Bone marrow (tissue), 2 donors: Measurements from ENCODE around the gene APOH.

Source experiments
- DNase-seq, 2 donors: peaks; one replicate each; lab custom pipeline; 2025; lab: John Stamatoyannopoulos, UW

The APOH gene

DNA sequence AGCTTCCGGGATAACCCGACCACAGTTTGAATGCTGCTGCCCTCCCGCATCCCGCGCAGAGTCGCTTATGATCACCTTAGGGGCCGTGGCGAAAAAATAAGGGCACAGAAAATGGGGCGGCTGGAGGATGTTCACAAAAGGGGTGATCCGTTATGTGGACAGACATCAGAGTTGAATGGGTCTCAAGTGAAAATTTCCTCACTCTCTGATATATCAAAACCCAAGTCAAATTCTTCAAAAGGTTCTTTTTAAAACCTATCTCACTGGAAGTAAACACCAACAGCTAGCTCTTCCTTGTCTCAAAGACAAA is 36.9 kb downstream of the APOH start:
- no peak for DNase-seq

DNA sequence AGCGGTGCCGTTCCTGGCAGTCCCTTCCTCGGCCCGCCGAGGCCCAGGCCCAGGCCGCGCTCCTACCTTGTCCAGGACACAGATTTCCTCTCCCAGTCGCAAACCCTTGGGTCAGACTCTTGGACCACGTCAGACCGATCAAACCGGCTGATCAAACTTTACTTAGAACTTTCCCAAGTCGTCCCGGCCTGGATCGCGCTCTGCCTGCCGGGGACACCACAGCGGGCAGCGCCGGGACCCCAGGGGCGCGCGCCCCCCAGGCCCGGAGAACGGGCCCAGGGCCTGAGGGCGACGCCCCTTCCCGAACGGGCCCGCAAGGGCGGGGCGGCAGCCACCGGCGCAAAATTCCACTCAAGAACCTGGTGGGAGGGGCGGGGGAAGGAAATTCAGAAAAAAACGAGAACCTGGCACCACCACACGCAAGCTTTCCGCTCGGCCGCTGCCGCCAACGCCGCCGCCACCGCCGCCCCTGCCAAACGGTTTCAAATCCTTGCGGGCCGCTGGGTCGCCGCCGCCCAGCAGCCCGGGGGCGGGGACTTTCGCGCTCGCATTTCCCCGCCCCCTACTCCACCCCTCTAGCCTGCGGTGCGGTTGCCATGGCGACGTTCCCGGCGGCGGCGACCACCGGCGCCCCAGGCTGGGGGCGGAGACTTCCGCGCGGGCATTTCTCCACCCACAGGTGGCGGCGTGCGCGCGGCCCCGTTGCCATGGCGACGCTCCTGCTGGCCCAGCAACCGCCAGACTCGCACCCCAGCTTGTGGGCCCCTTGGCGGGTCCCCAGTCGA is 37.4 kb downstream of the APOH start, which contains the start of gene CEP112:
Gene CEP112, minus strand, starts transcription at position 541 of the 785 bp plus-strand sequence.
- peak; percentile 13 to 25 for DNase-seq

DNA sequence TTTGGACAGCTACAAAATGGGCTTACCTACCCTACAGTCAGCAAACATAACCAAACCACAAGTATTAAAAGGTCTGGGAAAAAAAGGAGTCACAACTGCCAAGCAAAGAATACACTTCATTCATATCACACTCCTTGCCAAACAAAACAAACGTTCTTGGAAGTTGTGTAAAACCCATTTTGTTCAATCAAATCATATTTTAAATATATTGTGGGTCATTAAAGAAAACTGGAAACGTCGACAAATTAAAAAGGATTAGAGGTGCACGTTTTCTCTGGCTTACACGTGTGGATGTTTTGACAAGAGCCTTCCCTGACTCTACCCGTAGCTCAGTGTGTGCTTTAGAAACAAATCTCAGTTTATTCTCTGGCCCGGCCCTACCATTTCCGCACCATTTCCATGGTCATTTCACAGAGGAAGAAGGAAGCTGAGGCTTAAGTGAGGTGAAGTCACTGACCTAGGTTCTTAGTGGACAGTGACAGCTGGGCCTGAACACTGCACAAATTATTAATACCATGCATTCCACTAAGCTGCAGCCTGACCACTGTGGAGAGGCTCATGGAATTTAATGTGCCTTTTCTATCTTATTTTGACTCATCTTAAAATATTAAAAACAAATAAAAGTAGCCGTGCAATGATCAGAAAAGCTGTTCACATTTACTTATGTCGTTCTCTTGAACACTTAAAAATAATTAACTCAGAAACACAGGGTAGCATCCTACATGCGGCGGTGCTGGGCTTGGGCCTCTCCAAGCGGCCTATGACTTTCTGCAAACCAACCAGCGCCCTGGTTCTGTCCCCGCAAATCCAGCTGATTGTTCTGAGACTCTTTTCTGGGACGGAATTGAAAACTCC is 38.2 kb downstream of the APOH start:
- DNase-seq: no peak

DNA sequence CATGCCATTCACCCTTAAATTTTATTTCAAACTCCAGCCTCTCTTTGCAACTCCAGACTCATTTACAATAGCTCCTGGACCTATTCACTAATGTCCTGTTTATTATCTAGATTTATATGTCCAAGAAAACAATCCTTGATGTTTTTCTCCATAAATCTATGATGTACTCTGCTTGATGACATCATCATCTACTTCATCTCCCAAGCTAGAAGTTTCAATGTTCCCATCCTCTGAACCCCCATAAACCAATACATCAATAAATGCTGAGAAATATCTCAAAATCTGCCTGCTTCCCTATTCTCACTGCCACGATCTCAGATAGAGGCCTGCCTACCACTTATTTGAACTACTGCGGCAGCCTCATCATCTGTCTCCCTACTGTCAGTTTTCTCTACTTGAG is 41.5 kb downstream of the APOH start:
- no peak for DNase-seq

DNA sequence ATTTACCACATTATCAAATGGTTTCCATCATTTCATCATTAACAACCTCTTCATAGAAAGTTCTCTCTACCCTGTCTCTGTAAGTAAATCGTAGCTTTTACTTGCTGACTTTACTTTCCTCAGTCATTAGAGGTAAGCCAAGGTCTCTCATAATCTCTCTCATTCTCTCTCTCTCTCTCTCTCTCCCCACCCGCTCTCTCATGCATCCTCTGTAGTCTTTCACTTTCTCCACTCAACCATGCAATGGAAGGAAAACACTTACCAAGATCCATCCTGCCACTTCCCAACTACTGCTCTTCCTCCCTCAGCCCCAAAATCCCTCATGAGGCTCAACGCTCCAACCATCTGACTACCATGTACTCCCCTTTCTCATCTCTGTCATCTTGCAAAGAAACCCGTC is 43.4 kb downstream of the APOH start:
- no peak for DNase-seq

DNA sequence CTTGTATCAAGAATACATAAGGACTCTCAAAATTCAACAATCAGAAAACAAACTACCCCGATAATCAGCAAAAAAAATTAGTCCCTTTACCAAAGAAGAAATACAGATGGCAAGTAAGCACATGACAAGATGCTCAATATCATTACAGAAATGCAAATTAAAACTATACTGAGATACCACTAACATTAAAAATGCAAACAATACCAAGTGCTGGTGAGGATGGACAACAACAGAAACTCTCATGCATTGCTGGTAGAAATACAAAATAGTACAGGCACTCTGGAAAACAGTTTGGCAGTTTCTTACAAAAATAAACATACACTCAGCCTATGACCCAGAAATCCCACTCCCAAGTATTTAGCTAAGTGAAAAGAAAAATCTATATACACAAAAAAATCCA is 44.8 kb downstream of the APOH start:
- DNase-seq: no peak

DNA sequence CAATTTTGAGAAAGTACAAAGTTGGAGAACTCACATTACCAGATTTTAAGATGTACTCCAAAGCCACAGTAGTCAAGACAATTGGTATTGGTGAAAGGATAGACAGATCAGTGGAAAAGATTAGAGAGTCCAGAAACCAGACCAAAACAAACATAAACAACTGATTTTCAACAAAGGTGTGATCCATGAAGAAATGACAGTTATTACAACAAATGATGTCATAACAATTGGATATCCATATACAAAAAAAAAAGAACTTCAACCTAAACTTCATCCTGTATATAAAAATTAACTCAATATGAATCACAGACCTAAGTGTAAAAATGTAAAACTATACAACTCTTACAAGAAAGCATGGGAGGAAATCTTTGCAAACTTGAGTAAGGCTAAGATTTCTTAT is 45.7 kb downstream of the APOH start:
- DNase-seq: no peak

DNA sequence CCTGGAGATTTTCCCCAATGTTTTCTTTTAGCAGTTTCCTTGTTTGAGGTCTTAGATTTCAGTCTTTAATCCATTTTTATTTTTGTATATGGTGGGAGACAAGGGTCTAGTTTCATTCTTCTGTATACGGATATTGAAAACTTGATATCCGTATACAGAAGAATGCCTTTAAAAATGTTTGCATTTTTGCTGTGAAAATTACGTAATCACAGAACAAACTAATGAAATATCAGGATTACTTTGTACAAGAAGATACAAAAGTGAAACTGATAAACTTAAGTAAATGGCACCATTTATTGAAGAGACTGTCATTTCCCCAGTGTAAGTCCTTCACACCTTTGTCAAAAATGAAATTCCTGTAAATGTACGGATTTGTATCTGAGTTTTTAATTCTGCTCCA is 50.6 kb downstream of the APOH start:
- no peak for DNase-seq

DNA sequence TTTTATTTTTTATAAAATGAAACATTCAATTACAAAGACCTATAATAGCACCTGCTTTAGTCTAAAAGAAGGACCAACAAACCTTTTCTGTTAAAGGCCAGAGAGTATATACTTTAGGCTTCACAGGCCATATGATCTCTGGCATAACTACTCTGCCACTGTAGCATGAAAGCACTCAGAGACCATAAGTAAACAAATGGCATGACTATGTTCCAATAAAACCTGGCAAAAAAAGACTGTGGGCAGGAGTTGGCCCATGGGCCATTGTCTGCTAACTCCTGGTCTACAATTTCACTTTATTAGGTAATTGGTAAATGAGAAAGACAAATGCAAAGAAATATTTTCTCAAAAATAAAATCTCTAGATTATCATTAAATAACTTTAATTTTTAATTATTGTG is 52.2 kb downstream of the APOH start:
- DNase-seq: no peak

DNA sequence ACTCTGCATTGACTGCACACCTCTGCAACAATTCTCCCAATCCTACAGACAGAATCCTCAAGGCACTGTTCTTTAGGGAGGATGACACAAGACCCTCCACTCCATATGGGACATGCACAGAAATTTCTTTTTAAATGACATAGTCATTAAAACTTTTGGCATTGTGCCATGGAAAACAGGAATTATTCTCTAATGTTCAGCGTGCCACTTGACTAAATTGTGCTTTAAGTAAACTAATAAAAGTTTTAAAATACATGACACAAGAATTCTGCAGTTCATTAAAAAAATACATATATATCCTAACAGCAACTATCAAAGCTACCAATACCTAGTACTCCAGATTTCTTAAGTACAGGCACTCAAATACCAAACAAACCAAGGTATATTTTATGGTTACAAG is 53.3 kb downstream of the APOH start:
- DNase-seq: no peak

DNA sequence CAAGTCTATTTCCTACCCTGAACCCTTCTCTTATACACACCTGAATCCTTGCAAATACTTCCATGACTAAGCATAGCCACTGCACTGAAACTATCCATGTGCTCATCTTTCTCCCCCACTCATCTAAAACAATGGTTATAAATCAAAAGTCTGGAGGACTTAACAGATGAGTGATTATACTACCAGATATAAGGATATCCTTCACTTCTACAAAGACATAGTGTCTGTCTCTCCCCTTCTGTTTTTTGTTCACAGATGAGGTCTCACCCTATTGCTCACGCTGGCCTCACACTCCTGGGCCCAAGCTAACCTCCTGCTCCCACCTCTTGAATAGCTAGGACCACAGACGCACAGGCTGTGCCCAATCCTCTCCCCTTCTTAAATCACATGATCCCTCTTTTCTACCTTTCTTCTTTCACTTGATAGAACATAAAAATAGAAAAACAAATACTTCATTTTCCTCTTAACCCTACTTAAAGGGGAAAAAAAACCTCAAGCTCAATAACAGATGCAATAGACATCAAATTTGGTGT is 56.5 kb downstream of the APOH start:
- no peak for DNase-seq

DNA sequence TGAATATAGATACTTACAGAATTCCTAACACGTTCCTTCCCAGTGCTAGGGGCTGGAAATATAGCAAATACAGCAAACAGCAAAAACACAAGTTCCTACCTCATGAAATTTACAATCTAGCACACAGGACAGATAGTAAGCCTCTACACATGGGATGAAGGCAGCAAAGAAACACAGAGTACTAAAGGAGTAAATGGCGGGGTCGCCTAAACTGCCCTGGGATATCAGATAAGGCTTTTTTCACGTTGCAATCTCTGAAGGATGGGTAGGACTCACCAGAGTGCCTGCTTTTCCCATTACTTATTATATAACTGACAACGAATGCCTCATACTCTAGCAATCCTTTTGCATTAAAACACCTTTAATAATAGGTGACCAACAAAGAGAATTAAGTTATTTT is 57.1 kb downstream of the APOH start:
- DNase-seq: no peak

DNA sequence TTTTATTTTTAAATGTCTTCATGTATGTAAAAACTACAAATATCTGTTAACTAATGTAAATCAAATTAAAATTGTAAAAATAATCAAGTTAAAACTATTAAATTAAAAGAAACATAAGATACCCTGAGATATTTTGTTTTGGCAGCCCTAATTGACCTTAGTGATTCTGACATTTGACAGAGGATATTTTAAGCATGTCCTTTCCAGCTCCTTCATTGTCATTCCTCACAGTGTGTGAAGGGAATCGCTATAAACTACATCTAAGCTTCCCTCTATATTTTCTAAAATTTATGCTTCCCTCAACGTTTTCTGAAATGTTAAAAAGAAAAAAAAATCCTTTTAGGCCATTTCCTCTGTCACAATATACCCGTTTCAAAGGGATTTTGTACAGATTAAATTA is 57.5 kb downstream of the APOH start:
- DNase-seq: no peak

DNA sequence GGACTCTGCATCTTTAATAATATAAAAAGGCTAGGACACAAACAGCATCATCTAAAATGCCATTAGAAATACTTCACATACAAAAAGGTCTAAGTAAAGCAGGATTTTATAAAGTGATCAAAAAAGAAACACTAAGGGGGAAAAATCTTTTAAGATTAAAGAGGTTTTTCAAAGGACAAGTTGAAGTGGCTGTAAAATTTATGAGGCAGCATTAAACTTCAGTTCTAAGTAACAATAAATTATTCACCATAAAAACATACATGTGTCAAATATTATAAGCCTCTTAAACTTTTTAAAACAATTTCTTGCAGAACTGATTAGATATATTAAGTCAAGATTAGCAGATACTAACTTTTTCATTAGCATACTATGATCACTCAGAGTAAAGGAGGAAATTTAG is 58.0 kb downstream of the APOH start:
- DNase-seq: no peak

DNA sequence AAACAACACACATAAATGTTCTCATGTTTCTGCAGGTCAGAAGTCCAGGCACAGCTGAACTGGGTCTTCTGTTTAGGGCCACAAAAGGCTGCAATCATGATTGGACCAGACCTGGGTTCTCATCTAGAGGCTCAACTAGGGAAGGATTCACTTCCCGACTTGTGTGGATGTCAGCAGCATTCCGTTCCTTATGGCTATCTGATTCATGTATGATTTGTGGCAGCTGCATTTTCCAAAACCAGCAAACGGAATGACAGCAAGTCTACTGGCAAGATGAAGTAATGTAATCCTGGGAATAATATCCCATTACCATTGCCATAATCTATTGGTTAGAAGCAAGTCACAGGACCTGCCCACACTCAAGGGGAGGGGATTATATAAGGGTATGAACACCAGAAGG is 59.4 kb downstream of the APOH start:
- DNase-seq: no peak

DNA sequence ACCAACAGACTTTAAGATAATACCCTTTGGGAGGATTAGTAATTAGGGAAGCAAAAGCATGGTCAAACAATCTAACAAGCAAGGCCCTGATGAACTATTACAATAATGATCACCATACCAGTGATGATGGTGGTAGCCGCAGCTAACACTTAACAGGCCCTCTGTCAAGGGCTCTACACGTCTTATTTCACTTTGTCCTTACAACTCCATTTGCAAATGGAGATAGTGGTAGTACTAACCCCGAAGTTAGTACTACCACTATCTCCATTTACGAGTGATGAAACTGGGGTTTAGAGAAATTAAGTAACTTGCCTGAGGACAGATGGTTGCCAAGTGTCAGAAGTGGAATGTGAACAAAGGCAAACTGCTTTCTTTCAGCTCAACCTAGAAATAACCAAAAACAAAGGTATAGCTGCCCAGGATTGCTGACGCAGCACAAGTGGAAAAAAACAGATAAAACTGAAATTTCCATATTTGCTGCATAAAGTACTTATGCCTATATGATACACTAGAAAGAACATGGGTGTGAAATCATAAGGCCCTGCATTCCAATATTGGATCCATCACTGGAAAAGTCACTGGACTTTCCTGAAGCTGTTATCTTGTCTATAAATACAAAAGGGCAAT is 61.9 kb downstream of the APOH start:
- DNase-seq: no peak

DNA sequence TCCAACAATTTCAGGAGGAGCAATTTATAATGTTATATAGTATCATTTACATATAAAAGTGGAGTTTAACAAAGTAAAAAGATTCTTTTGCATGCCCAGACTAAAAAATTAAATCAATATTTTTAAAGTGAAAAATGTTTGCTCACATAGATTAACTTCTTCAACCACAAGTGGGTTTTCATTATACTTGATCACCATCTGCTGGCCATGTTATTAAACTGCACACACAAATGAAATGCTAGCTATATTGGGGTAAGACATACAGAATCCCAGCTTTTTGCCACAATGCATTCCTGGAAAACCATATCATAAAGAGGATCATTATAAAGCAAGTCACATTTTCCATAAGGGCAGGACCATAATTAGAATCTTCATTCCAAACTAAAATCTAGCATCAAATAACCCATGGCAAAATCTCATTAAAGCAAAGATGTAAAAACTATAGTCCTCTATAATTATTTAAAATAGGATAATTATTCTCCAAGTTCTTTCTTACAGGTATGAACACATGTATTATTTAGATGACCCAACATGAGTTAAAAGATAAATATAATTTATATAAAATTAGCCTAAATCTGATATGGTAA is 63.6 kb downstream of the APOH start:
- DNase-seq: no peak
